NCI-H1092 (cell line): Measurements from ENCODE around the gene GTF2A1.

Experiments
- DNase-seq: peaks from one replicate; lab custom pipeline; 2025; lab: John Stamatoyannopoulos, UW

GTF2A1 gene

GRCh38 chr14:81133400-81133799, 87.4 kb downstream of the GTF2A1 start:
- DNase-seq = no peak

GRCh38 chr14:81132468-81132867, 88.3 kb downstream of the GTF2A1 start:
- peak; percentile 96 for DNase-seq

- no peak for DNase-seq
These were observed 91.5 kb downstream of the GTF2A1 start for GRCh38 chr14:81129242-81129641.

GRCh38 chr14:81127785-81128184, 93.0 kb downstream of the GTF2A1 start:
- DNase-seq = no peak

- DNase-seq = no peak
These were observed 95.2 kb downstream of the GTF2A1 start for GRCh38 chr14:81125536-81125935.
